ENCODE results near the gene WFDC6.

GRCh38 chr20:45588800-45589199, 49.5 kb upstream of the WFDC6 start:
- TF ChIP-seq CTCF (IDR thresholded peaks at IDR 0.05): no peak
- no peak for TF ChIP-seq POLR2AphosphoS5 (IDR thresholded peaks at IDR 0.05)
- no peak for TF ChIP-seq POLR2A (IDR thresholded peaks at IDR 0.05)

Data from prostate gland (tissue), 2 donors.